OCI-LY3 (cell line): ENCODE measurements around the gene CTRB2.

Experiments
- EZH2phosphoT487 ChIP-seq: fragments of 200-600 bp; shearing (Covaris generic); IDR thresholded peaks from 2 replicates; pipeline ENCODE4 v1.6.1; 2018; ENCODE audit warnings: antibody characterized with exemption, mixed run types, low read depth
- TF ChIP-seq, protein P1 (sequence below): fragments of 200-600, 300-600 bp; sonication (generic); IDR thresholded peaks from 2 replicates; pipeline ENCODE4 v1.5.1; 2014; ENCODE audit warnings: antibody characterized with exemption, low read length, low read depth

DNA sequence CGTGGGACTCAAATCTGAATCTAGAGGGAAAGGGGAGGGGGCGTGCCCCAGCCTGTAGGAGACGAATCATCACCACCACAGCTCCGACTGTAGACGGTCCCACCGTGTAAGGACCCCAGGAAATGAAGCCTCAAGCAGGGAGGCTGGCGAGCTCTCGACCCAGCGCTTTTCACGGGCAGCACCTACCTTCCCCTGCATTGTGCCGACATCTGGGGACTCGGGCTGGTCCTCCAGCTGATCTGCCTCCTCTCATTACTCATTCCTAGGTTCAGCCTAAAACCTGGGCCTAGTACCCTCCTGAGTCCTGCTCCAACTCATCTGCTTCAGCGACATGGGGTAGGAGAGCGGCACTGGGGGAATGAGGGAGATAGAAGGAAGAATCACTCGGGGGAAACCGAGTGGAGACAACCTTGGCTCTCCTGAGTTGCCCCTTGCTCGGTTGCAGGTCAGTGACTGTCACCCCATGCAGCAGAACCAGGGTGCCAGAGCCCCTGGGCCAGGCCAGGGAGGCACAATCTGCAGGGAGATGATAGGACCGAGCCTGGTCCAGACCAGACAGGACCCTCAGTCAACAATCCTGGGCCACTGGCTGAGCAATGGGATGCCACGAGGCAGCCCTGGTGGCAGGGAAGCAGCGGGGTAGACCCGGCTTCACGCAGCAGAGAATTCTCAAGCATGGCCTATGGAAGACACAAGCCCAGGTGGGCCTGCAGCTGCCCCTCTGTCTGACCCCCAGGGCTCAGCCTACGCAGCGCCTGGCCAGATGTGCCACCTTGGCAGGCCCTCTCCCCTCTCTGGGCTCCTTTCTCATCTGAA lies 45.3 kb upstream of the CTRB2 start:
- TF ChIP-seq, protein P1, sequence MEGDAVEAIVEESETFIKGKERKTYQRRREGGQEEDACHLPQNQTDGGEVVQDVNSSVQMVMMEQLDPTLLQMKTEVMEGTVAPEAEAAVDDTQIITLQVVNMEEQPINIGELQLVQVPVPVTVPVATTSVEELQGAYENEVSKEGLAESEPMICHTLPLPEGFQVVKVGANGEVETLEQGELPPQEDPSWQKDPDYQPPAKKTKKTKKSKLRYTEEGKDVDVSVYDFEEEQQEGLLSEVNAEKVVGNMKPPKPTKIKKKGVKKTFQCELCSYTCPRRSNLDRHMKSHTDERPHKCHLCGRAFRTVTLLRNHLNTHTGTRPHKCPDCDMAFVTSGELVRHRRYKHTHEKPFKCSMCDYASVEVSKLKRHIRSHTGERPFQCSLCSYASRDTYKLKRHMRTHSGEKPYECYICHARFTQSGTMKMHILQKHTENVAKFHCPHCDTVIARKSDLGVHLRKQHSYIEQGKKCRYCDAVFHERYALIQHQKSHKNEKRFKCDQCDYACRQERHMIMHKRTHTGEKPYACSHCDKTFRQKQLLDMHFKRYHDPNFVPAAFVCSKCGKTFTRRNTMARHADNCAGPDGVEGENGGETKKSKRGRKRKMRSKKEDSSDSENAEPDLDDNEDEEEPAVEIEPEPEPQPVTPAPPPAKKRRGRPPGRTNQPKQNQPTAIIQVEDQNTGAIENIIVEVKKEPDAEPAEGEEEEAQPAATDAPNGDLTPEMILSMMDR = no peak
- no peak for TF ChIP-seq EZH2phosphoT487
